Omental fat pad (tissue), 4 donors: Measurements from ENCODE around the gene SPATA16. TPM values are rescaled to one million over a fixed set of nuclear protein-coding genes. Genes with fewer than 3 reads are reported as not detected.

Experiments used
- ATAC-seq: fragments of 150-250 bp; one replicate; pipeline ENCODE4 v1.9.1; 2016; ENCODE audit warnings: mild to moderate bottlenecking, moderate library complexity; ENCODE audit not compliant: low FRiP score
- DNase-seq: peaks from one replicate; pipeline ENCODE4 v3.0.0-alpha.2; 2019; ENCODE audit warnings: low spot score
- total RNA-seq, 4 donors: library from RNA; depleted of rRNA; stranded (reverse); fragments of >200 nt; gene quantifications; one replicate each; pipeline ENCODE4 v1.1.0, GENCODE V29; 2016
- TF ChIP-seq, protein P1 (sequence below), 3 donors: fragments of 450-650 bp; IDR thresholded peaks; one replicate each; pipeline ENCODE4 v1.5.1; 2016 to 2017; ENCODE audit warnings: antibody characterized with exemption in 3 of 3, mild to moderate bottlenecking in 3 of 3, moderate library complexity in 2 of 3

Gene SPATA16
- total RNA-seq, 4 donors from 2014 or later, result not detected

DNA sequence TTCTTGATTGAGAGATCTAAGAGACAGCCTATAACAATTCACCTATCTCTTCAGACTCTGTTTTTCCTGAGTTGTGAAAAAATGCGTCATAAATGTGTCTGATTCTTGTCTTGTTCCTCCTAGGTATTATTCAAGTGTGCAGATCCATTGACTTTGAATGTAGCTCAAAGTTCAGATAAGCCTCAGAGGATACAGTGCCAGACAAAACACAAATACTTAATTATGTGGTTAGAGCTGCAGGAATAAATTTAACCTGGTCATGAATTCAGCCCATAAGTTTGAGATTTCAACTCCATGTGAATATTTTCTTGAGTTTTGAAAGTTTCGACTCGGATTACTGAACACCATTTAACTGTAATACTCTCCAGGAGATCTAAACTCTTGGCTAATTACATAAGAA lies 216.5 kb downstream of the SPATA16 start:
- no peak for DNase-seq
- TF ChIP-seq, protein P1, sequence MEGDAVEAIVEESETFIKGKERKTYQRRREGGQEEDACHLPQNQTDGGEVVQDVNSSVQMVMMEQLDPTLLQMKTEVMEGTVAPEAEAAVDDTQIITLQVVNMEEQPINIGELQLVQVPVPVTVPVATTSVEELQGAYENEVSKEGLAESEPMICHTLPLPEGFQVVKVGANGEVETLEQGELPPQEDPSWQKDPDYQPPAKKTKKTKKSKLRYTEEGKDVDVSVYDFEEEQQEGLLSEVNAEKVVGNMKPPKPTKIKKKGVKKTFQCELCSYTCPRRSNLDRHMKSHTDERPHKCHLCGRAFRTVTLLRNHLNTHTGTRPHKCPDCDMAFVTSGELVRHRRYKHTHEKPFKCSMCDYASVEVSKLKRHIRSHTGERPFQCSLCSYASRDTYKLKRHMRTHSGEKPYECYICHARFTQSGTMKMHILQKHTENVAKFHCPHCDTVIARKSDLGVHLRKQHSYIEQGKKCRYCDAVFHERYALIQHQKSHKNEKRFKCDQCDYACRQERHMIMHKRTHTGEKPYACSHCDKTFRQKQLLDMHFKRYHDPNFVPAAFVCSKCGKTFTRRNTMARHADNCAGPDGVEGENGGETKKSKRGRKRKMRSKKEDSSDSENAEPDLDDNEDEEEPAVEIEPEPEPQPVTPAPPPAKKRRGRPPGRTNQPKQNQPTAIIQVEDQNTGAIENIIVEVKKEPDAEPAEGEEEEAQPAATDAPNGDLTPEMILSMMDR (IDR thresholded peaks at IDR 0.05), result no peak
- ATAC-seq, result no peak

DNA sequence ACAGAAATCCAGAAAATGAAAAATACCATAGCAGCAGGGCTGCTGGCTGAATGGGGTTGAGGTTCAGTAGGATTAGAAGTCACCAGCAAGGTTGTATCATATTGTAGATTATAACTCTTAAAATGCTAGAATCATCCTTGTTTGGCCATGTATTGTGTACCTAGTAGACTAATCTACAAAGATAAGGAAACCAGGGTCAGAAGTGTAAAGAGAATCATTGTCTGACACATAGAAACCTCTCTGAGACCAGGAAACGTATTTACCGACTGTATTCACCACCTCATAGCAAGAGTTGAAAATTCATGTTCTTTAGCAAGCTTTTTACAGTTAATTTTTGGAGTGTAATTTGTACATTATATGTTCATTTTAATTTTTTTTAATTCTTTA lies 221.7 kb downstream of the SPATA16 start:
- DNase-seq, result no peak
- ATAC-seq, result no peak
- TF ChIP-seq, protein P1 (IDR thresholded peaks at IDR 0.05), result no peak

GRCh38 chr3:172918568-172919296 lies 222.3 kb downstream of the SPATA16 start:
- DNase-seq (no peak), ATAC-seq (no peak)
- TF ChIP-seq, protein P1 (IDR thresholded peaks at IDR 0.05), result no peak

GRCh38 chr3:172918165-172918564 lies 222.9 kb downstream of the SPATA16 start:
- TF ChIP-seq, protein P1 (IDR thresholded peaks at IDR 0.05), result no peak
- ATAC-seq (no peak), DNase-seq (no peak)

GRCh38 chr3:172915911-172916514 lies 225.0 kb downstream of the SPATA16 start:
- ATAC-seq (no peak), DNase-seq (no peak)
- TF ChIP-seq, protein P1 (IDR thresholded peaks at IDR 0.05), result no peak

GRCh38 chr3:172914854-172915253 lies 226.2 kb downstream of the SPATA16 start:
- DNase-seq (no peak), ATAC-seq (no peak)
- TF ChIP-seq, protein P1 (IDR thresholded peaks at IDR 0.05), result no peak
